ENCODE data around the gene CHST11.

The CHST11 gene

DNA sequence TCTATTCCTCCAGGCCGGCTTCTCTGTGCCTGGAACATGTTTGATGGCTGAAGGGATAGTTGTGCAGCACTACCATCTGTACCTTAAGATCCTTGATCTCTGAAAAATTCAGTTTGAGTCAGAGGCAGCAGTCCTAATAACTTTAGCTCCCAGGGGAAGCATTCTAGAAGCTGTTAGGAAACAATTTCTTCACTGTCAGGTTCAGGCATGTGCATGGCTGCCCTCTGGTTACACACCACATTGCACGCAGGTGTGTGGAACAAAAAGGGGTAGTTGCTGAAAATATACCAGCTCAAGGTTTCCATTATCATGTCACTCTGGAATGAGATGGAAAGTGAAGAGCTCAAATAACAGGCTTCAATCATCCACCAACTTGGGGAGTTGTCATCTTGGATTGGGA, 80.1 kb downstream of the CHST11 start:
- TF ChIP-seq, protein P1, sequence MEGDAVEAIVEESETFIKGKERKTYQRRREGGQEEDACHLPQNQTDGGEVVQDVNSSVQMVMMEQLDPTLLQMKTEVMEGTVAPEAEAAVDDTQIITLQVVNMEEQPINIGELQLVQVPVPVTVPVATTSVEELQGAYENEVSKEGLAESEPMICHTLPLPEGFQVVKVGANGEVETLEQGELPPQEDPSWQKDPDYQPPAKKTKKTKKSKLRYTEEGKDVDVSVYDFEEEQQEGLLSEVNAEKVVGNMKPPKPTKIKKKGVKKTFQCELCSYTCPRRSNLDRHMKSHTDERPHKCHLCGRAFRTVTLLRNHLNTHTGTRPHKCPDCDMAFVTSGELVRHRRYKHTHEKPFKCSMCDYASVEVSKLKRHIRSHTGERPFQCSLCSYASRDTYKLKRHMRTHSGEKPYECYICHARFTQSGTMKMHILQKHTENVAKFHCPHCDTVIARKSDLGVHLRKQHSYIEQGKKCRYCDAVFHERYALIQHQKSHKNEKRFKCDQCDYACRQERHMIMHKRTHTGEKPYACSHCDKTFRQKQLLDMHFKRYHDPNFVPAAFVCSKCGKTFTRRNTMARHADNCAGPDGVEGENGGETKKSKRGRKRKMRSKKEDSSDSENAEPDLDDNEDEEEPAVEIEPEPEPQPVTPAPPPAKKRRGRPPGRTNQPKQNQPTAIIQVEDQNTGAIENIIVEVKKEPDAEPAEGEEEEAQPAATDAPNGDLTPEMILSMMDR (IDR thresholded peaks at IDR 0.05; ENCODE audit: control insufficient read depth, insufficient read depth, low read depth, low read length, missing control alignments): no peak
- no peak overlapping the region for H3K4me3 ChIP-seq (ENCODE audit: control insufficient read depth, low read depth, low read length)
- no peak for DNase-seq (ENCODE audit: low read depth)

DNA sequence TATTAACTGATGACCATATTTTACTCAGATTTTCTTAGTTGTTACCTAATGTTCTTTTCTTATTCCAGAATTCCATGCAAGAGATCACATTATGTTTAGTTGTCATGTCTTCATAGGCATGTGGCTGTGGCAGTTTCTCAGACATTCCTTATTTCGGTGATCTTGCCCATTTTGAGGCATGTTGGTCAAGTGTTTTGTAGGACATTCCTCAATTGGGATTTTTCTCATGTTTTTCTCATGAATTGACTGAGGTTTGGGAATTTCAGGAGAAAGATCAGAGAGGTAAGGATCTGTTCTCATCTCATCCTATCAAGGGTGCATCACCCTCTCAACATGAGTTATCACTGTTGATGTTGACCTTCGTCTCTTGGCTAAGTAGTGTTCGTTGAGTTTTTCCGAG, 81.3 kb downstream of the CHST11 start:
- H3K4me3 ChIP-seq (ENCODE audit: control insufficient read depth, low read depth, low read length): no peak overlapping the region
- TF ChIP-seq, protein P1 (IDR thresholded peaks at IDR 0.05; ENCODE audit: control insufficient read depth, insufficient read depth, low read depth, low read length, missing control alignments): no peak
- DNase-seq (ENCODE audit: low read depth): no peak

DNA sequence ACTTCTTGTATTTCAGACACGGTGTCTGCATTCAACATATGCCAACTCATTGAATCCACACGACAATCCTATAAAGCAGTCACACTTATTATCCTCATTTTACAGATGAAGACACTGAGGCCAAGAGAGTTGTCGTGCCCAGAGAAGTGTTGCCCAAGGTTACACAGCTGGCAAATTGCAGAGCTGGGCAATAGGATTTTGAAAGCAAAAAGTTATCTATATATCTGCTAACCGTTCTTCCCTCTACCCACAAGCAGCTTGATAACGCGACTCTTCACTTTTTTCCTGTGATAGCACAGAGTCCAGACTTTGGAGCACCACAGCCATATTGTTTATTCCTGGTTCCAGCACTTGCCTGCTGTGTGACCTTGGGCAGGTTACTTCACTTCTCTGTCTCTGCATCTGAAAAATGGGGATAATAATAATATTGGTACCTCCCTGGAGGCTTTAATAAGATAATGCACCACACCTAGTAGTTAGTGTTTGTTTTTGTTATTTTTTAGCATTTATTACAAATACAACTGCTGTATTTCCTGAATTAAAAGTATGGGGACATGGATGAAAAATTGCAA, 82.2 kb downstream of the CHST11 start:
- no peak for DNase-seq (ENCODE audit: low read depth)
- TF ChIP-seq, protein P1 (IDR thresholded peaks at IDR 0.05; ENCODE audit: control insufficient read depth, insufficient read depth, low read depth, low read length, missing control alignments): no peak
- no peak overlapping the region for H3K4me3 ChIP-seq (ENCODE audit: control insufficient read depth, low read depth, low read length)

DNA sequence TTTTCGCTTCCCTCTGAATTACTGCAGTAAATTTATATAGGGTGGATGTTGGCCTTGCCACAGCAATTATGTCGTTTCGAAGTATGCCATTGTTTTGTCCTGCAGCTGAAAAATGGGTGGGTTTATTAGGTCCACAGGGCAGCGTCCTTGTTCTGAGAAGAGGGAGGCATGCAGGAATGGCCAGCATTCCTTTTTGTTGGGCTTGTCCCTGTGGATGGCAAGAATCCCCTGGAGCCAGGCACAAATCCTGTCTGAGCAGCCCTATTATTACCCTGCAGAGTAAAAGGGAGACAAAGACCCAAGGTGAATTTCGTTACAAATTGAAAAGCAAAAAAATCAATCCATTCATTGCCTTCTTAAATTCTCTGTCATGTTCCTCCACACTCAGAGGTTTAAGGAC, 88.1 kb downstream of the CHST11 start:
- TF ChIP-seq, protein P1 (IDR thresholded peaks at IDR 0.05; ENCODE audit: control insufficient read depth, insufficient read depth, low read depth, low read length, missing control alignments): no peak
- DNase-seq (ENCODE audit: low read depth): no peak

DNA sequence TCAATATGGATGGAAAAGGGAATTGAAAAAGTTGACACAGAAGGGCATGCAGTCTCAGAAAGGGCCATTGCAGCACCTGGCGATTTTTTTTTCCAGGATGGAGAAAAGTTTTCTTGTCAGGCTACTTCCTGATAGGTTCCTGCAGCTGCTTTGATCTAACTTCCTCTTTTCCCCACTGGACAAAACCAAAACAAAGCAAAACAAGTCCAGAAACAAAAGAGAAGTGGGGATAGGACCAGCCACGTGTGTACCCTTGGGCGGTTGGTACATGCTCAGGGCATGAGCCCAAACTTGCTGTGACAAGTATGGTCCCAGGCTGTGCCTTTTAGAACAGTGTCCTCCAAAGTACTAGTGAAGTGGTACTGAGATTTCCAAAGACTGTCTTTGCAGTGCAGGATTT, 89.8 kb downstream of the CHST11 start:
- TF ChIP-seq, protein P1 (IDR thresholded peaks at IDR 0.05; ENCODE audit: control insufficient read depth, insufficient read depth, low read depth, low read length, missing control alignments): no peak
- no peak for DNase-seq (ENCODE audit: low read depth)

More for the DNA sequence above, 88.1 kb downstream of the CHST11 start:
- H3K4me3 ChIP-seq (ENCODE audit: control insufficient read depth, low read depth, low read length): no peak overlapping the region

DNA sequence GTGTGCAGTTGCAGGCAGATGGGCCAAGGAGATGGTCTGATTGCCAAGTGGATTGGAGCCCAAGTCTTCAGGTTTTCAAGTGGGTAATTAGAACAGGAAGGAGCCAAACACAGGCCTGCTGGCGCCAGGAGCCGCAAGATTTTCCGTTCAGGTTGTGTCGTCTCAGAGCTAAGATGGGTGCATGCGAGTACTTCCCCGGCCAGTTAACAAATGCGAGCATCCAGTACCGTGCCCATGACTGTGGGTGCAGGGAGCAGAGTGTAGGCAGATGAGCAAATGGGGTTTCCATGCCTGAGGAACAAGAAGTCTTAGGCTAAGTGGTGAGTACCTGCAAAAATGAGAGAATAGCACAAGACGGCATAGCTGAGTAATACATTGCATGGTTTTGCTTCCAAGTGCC, 90.5 kb downstream of the CHST11 start:
- TF ChIP-seq, protein P1 (IDR thresholded peaks at IDR 0.05; ENCODE audit: control insufficient read depth, insufficient read depth, low read depth, low read length, missing control alignments): no peak
- H3K4me3 ChIP-seq (ENCODE audit: control insufficient read depth, low read depth, low read length): no peak overlapping the region
- no peak for DNase-seq (ENCODE audit: low read depth)

More for the DNA sequence above, 89.8 kb downstream of the CHST11 start:
- no peak overlapping the region for H3K4me3 ChIP-seq (ENCODE audit: control insufficient read depth, low read depth, low read length)
